ENCODE measurements around the gene TMEM220.

The TMEM220 gene

DNA sequence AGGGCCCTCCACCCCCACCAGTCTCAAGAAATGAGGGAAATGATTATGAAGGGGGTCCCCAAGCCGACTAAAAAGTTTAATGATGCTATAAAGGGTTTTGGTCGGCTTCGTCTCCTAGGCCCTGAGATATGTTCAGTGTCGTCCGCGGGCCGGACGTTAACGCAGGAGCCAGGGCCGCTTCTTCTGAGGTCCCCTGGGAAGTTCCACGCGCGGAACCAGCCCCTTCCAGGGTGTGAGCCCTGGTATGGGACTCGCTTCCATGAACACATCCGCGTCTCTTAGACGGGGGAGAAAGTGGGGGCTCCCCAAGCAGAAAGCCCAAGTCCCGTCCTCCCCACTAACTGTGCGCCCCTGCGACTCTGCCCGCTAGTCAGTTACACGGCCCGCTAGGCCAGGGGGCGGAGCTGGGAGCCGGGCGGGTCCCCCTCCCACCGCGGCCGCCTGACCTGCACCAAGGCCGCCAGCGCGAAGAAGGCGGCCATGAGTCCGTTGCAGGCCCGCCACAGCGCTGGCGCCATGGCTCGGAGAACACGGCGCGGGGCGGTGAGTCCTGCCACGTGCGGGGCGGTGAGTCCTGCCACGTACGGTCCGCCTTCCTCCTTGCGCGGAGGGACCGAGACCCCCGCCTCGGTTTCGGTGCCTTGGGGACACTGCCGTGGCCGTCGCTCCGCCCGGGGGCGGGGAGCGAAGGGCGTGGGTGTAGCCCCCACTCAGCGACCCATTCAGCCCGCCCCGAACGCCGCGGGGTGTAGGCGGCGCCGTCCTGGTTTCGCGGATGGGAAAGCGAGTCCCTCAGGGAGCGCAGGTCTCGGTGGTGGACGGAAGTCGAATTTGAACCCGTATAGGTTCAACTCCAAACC, at the start of gene TMEM220:
TMEM220 (minus strand) TSS at position 690 of the 860 bp plus-strand sequence; CDS start at position 518, 172 bp downstream.
- no peak for TF ChIP-seq EZH2phosphoT487 (IDR thresholded peaks at IDR 0.05; ENCODE audit: low read depth)
- TF ChIP-seq, protein P1, sequence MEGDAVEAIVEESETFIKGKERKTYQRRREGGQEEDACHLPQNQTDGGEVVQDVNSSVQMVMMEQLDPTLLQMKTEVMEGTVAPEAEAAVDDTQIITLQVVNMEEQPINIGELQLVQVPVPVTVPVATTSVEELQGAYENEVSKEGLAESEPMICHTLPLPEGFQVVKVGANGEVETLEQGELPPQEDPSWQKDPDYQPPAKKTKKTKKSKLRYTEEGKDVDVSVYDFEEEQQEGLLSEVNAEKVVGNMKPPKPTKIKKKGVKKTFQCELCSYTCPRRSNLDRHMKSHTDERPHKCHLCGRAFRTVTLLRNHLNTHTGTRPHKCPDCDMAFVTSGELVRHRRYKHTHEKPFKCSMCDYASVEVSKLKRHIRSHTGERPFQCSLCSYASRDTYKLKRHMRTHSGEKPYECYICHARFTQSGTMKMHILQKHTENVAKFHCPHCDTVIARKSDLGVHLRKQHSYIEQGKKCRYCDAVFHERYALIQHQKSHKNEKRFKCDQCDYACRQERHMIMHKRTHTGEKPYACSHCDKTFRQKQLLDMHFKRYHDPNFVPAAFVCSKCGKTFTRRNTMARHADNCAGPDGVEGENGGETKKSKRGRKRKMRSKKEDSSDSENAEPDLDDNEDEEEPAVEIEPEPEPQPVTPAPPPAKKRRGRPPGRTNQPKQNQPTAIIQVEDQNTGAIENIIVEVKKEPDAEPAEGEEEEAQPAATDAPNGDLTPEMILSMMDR (IDR thresholded peaks at IDR 0.05; ENCODE audit: low read depth, low read length): no peak
- H4K20me1 ChIP-seq (ENCODE audit: insufficient read depth, low read length): no peaks in the 10 kb centered on the region
- H3K27ac ChIP-seq (ENCODE audit: low read length): no peak within 1 kb of the TSS
- peak within 1 kb of the TSS; percentile 39; the same call in 1 of the 2 replicates for H3K4me2 ChIP-seq (ENCODE audit: low read length)
- H3K9ac ChIP-seq (ENCODE audit: low read length): no peak within 1 kb of the TSS
- no peaks in the 10 kb centered on the region for H3K36me3 ChIP-seq (replicated peaks; ENCODE audit: low read depth, low read length)
- H3K4me1 ChIP-seq (ENCODE audit: low read length): no peaks in the 10 kb centered on the region
- no peaks in the 10 kb centered on the region for H3K9me3 ChIP-seq (ENCODE audit: insufficient read depth, low read length)
- H2AFZ ChIP-seq (ENCODE audit: low read depth, low read length): no peak within 1 kb of the TSS
- H3K27me3 ChIP-seq (ENCODE audit: low read depth, low read length): no peaks in the 10 kb centered on the region
- H3K79me2 ChIP-seq (ENCODE audit: low read length): no peaks in the 10 kb centered on the region
- peak within 1 kb of the TSS; percentile 71 for H3K4me3 ChIP-seq (ENCODE audit: low read length)

DNA sequence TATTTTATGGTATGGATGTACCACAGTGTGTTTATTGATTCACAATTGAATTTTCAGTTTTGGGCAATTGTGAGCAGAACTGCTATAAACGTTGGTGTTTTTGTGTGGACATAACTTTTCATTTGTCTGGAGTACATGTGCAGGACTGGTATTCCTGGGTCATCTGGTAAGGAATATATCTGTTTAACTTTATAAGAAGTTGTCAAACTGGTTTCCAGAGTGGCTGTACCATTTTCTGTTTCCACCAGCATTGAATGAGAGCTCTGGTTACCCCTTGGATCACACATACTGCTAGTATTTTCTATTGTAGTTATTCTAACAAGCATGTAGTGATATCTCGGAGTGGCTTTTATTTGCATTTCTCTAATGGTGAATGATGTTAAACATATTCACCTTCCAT, 49.8 kb upstream of the TMEM220 start:
- Histone ChIP-seq H3K9me3 (ENCODE audit: insufficient read depth, low read length) (no peaks in the 10 kb centered on the region), H3K79me2 (ENCODE audit: low read length) (no peaks in the 10 kb centered on the region), H3K27ac (ENCODE audit: low read length) (no peak overlapping the region), H4K20me1 (ENCODE audit: insufficient read depth, low read length) (no peaks in the 10 kb centered on the region), H2AFZ (ENCODE audit: low read depth, low read length) (no peak overlapping the region), H3K27me3 (ENCODE audit: low read depth, low read length) (no peaks in the 10 kb centered on the region), H3K4me1 (ENCODE audit: low read length) (peaks cover 6% of the 10 kb centered on the region), H3K36me3 (replicated peaks; ENCODE audit: low read depth, low read length) (no peaks in the 10 kb centered on the region), H3K4me2 (ENCODE audit: low read length) (no peak overlapping the region), H3K9ac (ENCODE audit: low read length) (no peak overlapping the region), H3K4me3 (ENCODE audit: low read length) (no peak overlapping the region)
- TF ChIP-seq, protein P1 (IDR thresholded peaks at IDR 0.05; ENCODE audit: low read depth, low read length): no peak
- no peak for TF ChIP-seq EZH2phosphoT487 (IDR thresholded peaks at IDR 0.05; ENCODE audit: low read depth)

DNA sequence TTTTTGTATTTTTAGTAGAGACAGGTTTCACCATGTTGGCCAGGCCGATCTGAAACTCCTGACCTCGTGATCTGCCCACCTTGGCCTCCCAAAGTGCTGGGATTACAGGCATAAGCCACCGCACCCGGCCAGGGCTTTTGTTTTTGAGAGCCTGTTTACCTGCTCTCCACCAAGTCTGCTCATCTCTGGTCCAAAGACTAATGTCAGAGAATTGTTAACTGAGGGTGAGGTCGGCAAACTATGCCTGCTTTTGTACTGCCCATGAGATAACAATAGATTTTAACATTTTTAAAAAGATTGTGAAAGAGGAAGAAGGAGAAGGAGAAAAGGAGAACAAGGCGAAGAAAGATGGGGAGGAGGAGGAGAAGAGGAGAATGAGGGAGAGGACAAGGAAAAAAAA, 48.1 kb upstream of the TMEM220 start:
- H2AFZ ChIP-seq (ENCODE audit: low read depth, low read length): no peak overlapping the region
- no peaks in the 10 kb centered on the region for H3K27me3 ChIP-seq (ENCODE audit: low read depth, low read length)
- no peak overlapping the region for H3K4me2 ChIP-seq (ENCODE audit: low read length)

More for the DNA sequence above, 48.1 kb upstream of the TMEM220 start:
- H3K9ac ChIP-seq (ENCODE audit: low read length): no peak overlapping the region
- no peaks in the 10 kb centered on the region for H3K36me3 ChIP-seq (replicated peaks; ENCODE audit: low read depth, low read length)
- H3K79me2 ChIP-seq (ENCODE audit: low read length): no peaks in the 10 kb centered on the region
- no peaks in the 10 kb centered on the region for H3K9me3 ChIP-seq (ENCODE audit: insufficient read depth, low read length)
- no peaks in the 10 kb centered on the region for H4K20me1 ChIP-seq (ENCODE audit: insufficient read depth, low read length)
- no peak overlapping the region for H3K27ac ChIP-seq (ENCODE audit: low read length)
- no peak overlapping the region for H3K4me3 ChIP-seq (ENCODE audit: low read length)
- H3K4me1 ChIP-seq (ENCODE audit: low read length): peaks cover 6% of the 10 kb centered on the region
- TF ChIP-seq EZH2phosphoT487 (IDR thresholded peaks at IDR 0.05; ENCODE audit: low read depth): no peak
- TF ChIP-seq, protein P1 (IDR thresholded peaks at IDR 0.05; ENCODE audit: low read depth, low read length): no peak
